Measurements from ENCODE around the gene LAS1L.
"Not testable (repeated sequence)": the region's sequence is repeated elsewhere in the genome, so short reads cannot be mapped to it uniquely, and the experiment has no call there.

Gene LAS1L

GRCh38 chrX:65574356-65574755 is 39.8 kb upstream of the LAS1L start:
- H3K4me3 ChIP-seq (ENCODE audit: low read depth, low read length) = no peak overlapping the region
- TF ChIP-seq CTCF (IDR thresholded peaks at IDR 0.05; ENCODE audit: low read depth, low read length) = no peak

GRCh38 chrX:65572971-65573370 is 38.4 kb upstream of the LAS1L start:
- H3K4me3 ChIP-seq (ENCODE audit: low read depth, low read length) = no peak overlapping the region
- TF ChIP-seq CTCF (IDR thresholded peaks at IDR 0.05; ENCODE audit: low read depth, low read length) = no peak

GRCh38 chrX:65562850-65563249 is 28.3 kb upstream of the LAS1L start:
- H3K4me3 ChIP-seq (ENCODE audit: low read depth, low read length) = not testable (repeated sequence)

GRCh38 chrX:65551489-65552339 is 17.1 kb upstream of the LAS1L start:
- TF ChIP-seq CTCF (IDR thresholded peaks at IDR 0.05; ENCODE audit: low read depth, low read length) = no peak
- no peak overlapping the region for H3K4me3 ChIP-seq (ENCODE audit: low read depth, low read length)

- no peak for TF ChIP-seq CTCF (IDR thresholded peaks at IDR 0.05; ENCODE audit: low read depth, low read length)
- H3K4me3 ChIP-seq (ENCODE audit: low read depth, low read length) = no peak overlapping the region
These were observed 16.5 kb upstream of the LAS1L start for GRCh38 chrX:65551086-65551485.

- TF ChIP-seq CTCF (IDR thresholded peaks at IDR 0.05; ENCODE audit: low read depth, low read length) = no peak
- H3K4me3 ChIP-seq (ENCODE audit: low read depth, low read length) = no peak overlapping the region
These were observed 10.9 kb upstream of the LAS1L start for GRCh38 chrX:65545456-65545855.

- no peak for TF ChIP-seq CTCF (IDR thresholded peaks at IDR 0.05; ENCODE audit: low read depth, low read length)
- H3K4me3 ChIP-seq (ENCODE audit: low read depth, low read length) = no peak overlapping the region
These were observed 2.6 kb upstream of the LAS1L start for GRCh38 chrX:65537229-65537628.

GRCh38 chrX:65536291-65536690 is 1.7 kb upstream of the LAS1L start:
- TF ChIP-seq CTCF (IDR thresholded peaks at IDR 0.05; ENCODE audit: low read depth, low read length) = no peak
- H3K4me3 ChIP-seq (ENCODE audit: low read depth, low read length) = no peak overlapping the region
